Neuronal stem cell (in vitro differentiated cells): ENCODE data around the gene CCDC148.

ENCODE experiments used
- DNase-seq: peaks from one replicate; pipeline ENCODE4 v3.0.0-alpha.2; 2013; ENCODE audit warnings: low spot score
- H2AFZ ChIP-seq: one replicate; pipeline ENCODE4 v1.6.1; 2013; ENCODE audit warnings: mild to moderate bottlenecking, low read length, inconsistent platforms
- H2AK5ac ChIP-seq: 2 replicates; pipeline ENCODE4 v1.6.1; 2013; ENCODE audit warnings: low read depth, mild to moderate bottlenecking, inconsistent platforms, low read length, moderate library complexity, mixed read lengths
- H2BK120ac ChIP-seq: 2 replicates; pipeline ENCODE4 v1.6.1; 2013; ENCODE audit warnings: low read depth, mild to moderate bottlenecking, inconsistent platforms, low read length, moderate library complexity, mixed read lengths
- H2BK12ac ChIP-seq: one replicate; pipeline ENCODE4 v1.6.1; 2013; ENCODE audit warnings: low read length, inconsistent platforms
- H2BK15ac ChIP-seq: 2 replicates; pipeline ENCODE4 v1.6.1; 2013; ENCODE audit warnings: mild to moderate bottlenecking, low read length, inconsistent platforms, mixed read lengths
- H2BK5ac ChIP-seq: one replicate; pipeline ENCODE4 v1.6.1; 2013; ENCODE audit warnings: inconsistent platforms, mild to moderate bottlenecking, low read length, moderate library complexity
- H3K14ac ChIP-seq: one replicate; pipeline ENCODE4 v1.6.1; 2013; ENCODE audit warnings: low read length, inconsistent platforms
- H3K18ac ChIP-seq: 2 replicates; pipeline ENCODE4 v1.6.1; 2013; ENCODE audit warnings: low read length, inconsistent platforms
- H3K23ac ChIP-seq: 2 replicates; pipeline ENCODE4 v1.6.1; 2013; ENCODE audit warnings: low read depth, mild to moderate bottlenecking, mixed read lengths, low read length, inconsistent platforms; ENCODE audit not compliant: poor library complexity
- H3K27ac ChIP-seq: replicated peaks from 3 replicates; pipeline ENCODE4 v1.5.1; 2013; ENCODE audit warnings: low read length, inconsistent platforms
- H3K27me3 ChIP-seq, 3 experiments: 2 replicates each; pipeline ENCODE4 v1.6.1; 2013; ENCODE audit warnings: low read length in 3 of 3, mild to moderate bottlenecking in 2 of 3, inconsistent platforms in 1 of 3, low read depth in 1 of 3, mixed read lengths in 1 of 3, moderate library complexity in 1 of 3; ENCODE audit not compliant: control insufficient read depth in 3 of 3, insufficient read depth in 3 of 3
- H3K36me3 ChIP-seq, 2 donors: replicated peaks in 1 of 2; 2 replicates each; pipeline ENCODE4 v1.6.1; 2013; ENCODE audit warnings: low read length in 2 of 2; ENCODE audit not compliant: control insufficient read depth in 2 of 2, insufficient read depth in 2 of 2
- H3K4ac ChIP-seq: 2 replicates; pipeline ENCODE4 v1.6.1; 2013; ENCODE audit warnings: inconsistent platforms, mild to moderate bottlenecking, low read length, moderate library complexity
- H3K4me1 ChIP-seq, 2 donors: 1 replicate in 1 of 2; 2 replicates in 1 of 2; pipeline ENCODE4 v1.6.1; 2013; ENCODE audit warnings: low read length in 2 of 2, low read depth in 1 of 2; ENCODE audit not compliant: control insufficient read depth in 2 of 2, insufficient read depth in 1 of 2
- H3K4me2 ChIP-seq: one replicate; pipeline ENCODE4 v1.6.1; 2013; ENCODE audit warnings: mild to moderate bottlenecking, low read length, inconsistent platforms; ENCODE audit not compliant: insufficient read depth, poor library complexity, severe bottlenecking
- H3K4me3 ChIP-seq, 2 donors: 2 replicates each; pipeline ENCODE4 v1.5.1; 2013; ENCODE audit warnings: low read length in 2 of 2, mild to moderate bottlenecking in 2 of 2, inconsistent platforms in 1 of 2, moderate library complexity in 1 of 2
- H3K79me1 ChIP-seq: one replicate; pipeline ENCODE4 v1.6.1; 2013; ENCODE audit warnings: low read depth, mild to moderate bottlenecking, inconsistent platforms, low read length, moderate library complexity
- H3K9ac ChIP-seq: one replicate; pipeline ENCODE4 v1.6.1; 2013; ENCODE audit warnings: mild to moderate bottlenecking, low read depth, low read length, inconsistent platforms; ENCODE audit not compliant: poor library complexity
- H3K9me3 ChIP-seq, 2 donors: replicated peaks in 1 of 2; 2 replicates each; pipeline versions ENCODE3 to v1.6.1; 2013; ENCODE audit warnings: low read length in 2 of 2, mild to moderate bottlenecking in 2 of 2, inconsistent platforms in 1 of 2, low read depth in 1 of 2, mixed read lengths in 1 of 2, moderate library complexity in 1 of 2; ENCODE audit not compliant: control insufficient read depth in 2 of 2, insufficient read depth in 1 of 2
- H4K8ac ChIP-seq: one replicate; pipeline ENCODE4 v1.6.1; 2013; ENCODE audit warnings: low read depth, mild to moderate bottlenecking, inconsistent platforms, low read length, moderate library complexity
- H4K91ac ChIP-seq: one replicate; pipeline ENCODE4 v1.6.1; 2013; ENCODE audit warnings: low read length, low read depth, mild to moderate bottlenecking, inconsistent platforms; ENCODE audit not compliant: poor library complexity
- WGBS, 2 donors: extraction: QIAGEN DNeasy Blood & Tissue Kit; methylation state at CpG; one replicate each; pipeline ENCODE4 v1.1.7; 2013; ENCODE audit warnings: missing lambda C conversion rate in 2 of 2, mixed read lengths in 1 of 2; ENCODE audit not compliant: insufficient read length in 2 of 2, insufficient replicate concordance in 1 of 2; ENCODE audit errors: extremely low coverage in 2 of 2; 5-methylcytosine and 5-hydroxymethylcytosine counted together

CCDC148 gene

GRCh38 chr2:158217593-158217992 lies 239.0 kb downstream of the CCDC148 start:
- Histone ChIP-seq H3K27me3 (no peaks in the 10 kb centered on the region), H3K79me1 (no peaks in the 10 kb centered on the region), H2BK120ac (no peak overlapping the region), H2BK5ac (no peak overlapping the region), H2BK15ac (no peak overlapping the region), H4K91ac (no peak overlapping the region), H3K4me2 (no peak overlapping the region), H3K14ac (no peak overlapping the region), H3K4me3 (no peak overlapping the region), H3K18ac (no peak overlapping the region), H3K4me1 (peaks cover 2 to 10% of the 10 kb centered on the region in 2 donors), H4K8ac (no peak overlapping the region), H2AK5ac (no peak overlapping the region), H3K9me3 (peaks cover 0 to 5% of the 10 kb centered on the region in 2 donors), H3K36me3 (no peaks in the 10 kb centered on the region), H3K23ac (no peak overlapping the region), H3K4ac (no peak overlapping the region), H2AFZ (no peak overlapping the region), H3K9ac (no peak overlapping the region), H2BK12ac (no peak overlapping the region), H3K27ac (no peak overlapping the region)
- no CpG with 5 or more reads among the region's 8 CpGs for WGBS, 2 donors
- DNase-seq: no peak

- H3K27me3 ChIP-seq: no peaks in the 10 kb centered on the region
- H3K4me3 ChIP-seq: no peak overlapping the region
- H3K79me1 ChIP-seq: no peaks in the 10 kb centered on the region
- no peak overlapping the region for H4K8ac ChIP-seq
- no peak overlapping the region for H2AFZ ChIP-seq
- H3K4me1 ChIP-seq: peaks cover 2 to 10% of the 10 kb centered on the region in 2 donors
- no peak overlapping the region for H3K27ac ChIP-seq
- no peak overlapping the region for H2BK12ac ChIP-seq
- H3K14ac ChIP-seq: no peak overlapping the region
- peaks cover 0 to 4% of the 10 kb centered on the region in 2 donors for H3K9me3 ChIP-seq
- H2BK5ac ChIP-seq: no peak overlapping the region
- no peak overlapping the region for H2AK5ac ChIP-seq
- H3K4me2 ChIP-seq: no peak overlapping the region
- no peak overlapping the region for H4K91ac ChIP-seq
- no peak overlapping the region for H2BK120ac ChIP-seq
- no peak overlapping the region for H3K23ac ChIP-seq
- no peaks in the 10 kb centered on the region for H3K36me3 ChIP-seq
- WGBS, 2 donors: no CpG with 5 or more reads among the region's 2 CpGs
- DNase-seq: no peak
- H2BK15ac ChIP-seq: no peak overlapping the region
- H3K9ac ChIP-seq: no peak overlapping the region
- H3K4ac ChIP-seq: no peak overlapping the region
- no peak overlapping the region for H3K18ac ChIP-seq
Observed at GRCh38 chr2:158214431-158214830, 242.1 kb downstream of the CCDC148 start.

- no CpG with 5 or more reads among the region's 2 CpGs for WGBS, 2 donors
Observed at GRCh38 chr2:158213773-158214172, 242.8 kb downstream of the CCDC148 start.

GRCh38 chr2:158212301-158212700 lies 244.3 kb downstream of the CCDC148 start:
- H3K9me3 ChIP-seq: no peaks in the 10 kb centered on the region
- no peak overlapping the region for H4K91ac ChIP-seq
- WGBS, 2 donors: no CpG with 5 or more reads among the region's 2 CpGs
- H2BK5ac ChIP-seq: no peak overlapping the region
- no peak overlapping the region for H3K27ac ChIP-seq
- H3K4me3 ChIP-seq: no peak overlapping the region
- DNase-seq: no peak
- no peak overlapping the region for H3K14ac ChIP-seq
- no peaks in the 10 kb centered on the region for H3K36me3 ChIP-seq
- H2AFZ ChIP-seq: no peak overlapping the region
- H3K4me2 ChIP-seq: no peak overlapping the region
- H3K79me1 ChIP-seq: no peaks in the 10 kb centered on the region
- no peak overlapping the region for H2BK12ac ChIP-seq
- H2BK120ac ChIP-seq: no peak overlapping the region
- no peak overlapping the region for H2AK5ac ChIP-seq
- no peak overlapping the region for H3K23ac ChIP-seq
- H2BK15ac ChIP-seq: no peak overlapping the region
- no peak overlapping the region for H3K18ac ChIP-seq
- H3K4me1 ChIP-seq: peaks cover 2 to 10% of the 10 kb centered on the region in 2 donors
- no peaks in the 10 kb centered on the region for H3K27me3 ChIP-seq
- H3K9ac ChIP-seq: no peak overlapping the region
- no peak overlapping the region for H4K8ac ChIP-seq
- no peak overlapping the region for H3K4ac ChIP-seq

More at GRCh38 chr2:158213773-158214172, 242.8 kb downstream of the CCDC148 start:
- H3K4ac ChIP-seq: no peak overlapping the region
- H2AK5ac ChIP-seq: no peak overlapping the region
- no peaks in the 10 kb centered on the region for H3K9me3 ChIP-seq
- H3K14ac ChIP-seq: no peak overlapping the region
- H2BK15ac ChIP-seq: no peak overlapping the region
- H4K91ac ChIP-seq: no peak overlapping the region
- no peaks in the 10 kb centered on the region for H3K79me1 ChIP-seq
- no peaks in the 10 kb centered on the region for H3K27me3 ChIP-seq
- no peak overlapping the region for H2AFZ ChIP-seq
- H3K18ac ChIP-seq: no peak overlapping the region
- no peak overlapping the region for H3K23ac ChIP-seq
- H3K36me3 ChIP-seq: no peaks in the 10 kb centered on the region
- no peak overlapping the region for H2BK12ac ChIP-seq
- no peak overlapping the region for H2BK120ac ChIP-seq
- H3K27ac ChIP-seq: no peak overlapping the region
- H3K4me1 ChIP-seq: peaks cover 2 to 10% of the 10 kb centered on the region in 2 donors
- no peak overlapping the region for H2BK5ac ChIP-seq
- no peak overlapping the region for H4K8ac ChIP-seq
- H3K9ac ChIP-seq: no peak overlapping the region
- H3K4me3 ChIP-seq: no peak overlapping the region
- no peak overlapping the region for H3K4me2 ChIP-seq
- no peak for DNase-seq
